GM12878 (cell line): Measurements from ENCODE around the gene CDK17. TPM values are rescaled to one million over a fixed set of nuclear protein-coding genes. Genes with fewer than 3 reads are reported as not detected.

Experiments
- CBX3 ChIP-seq: fragments of 200-600 bp; sonication (generic); IDR thresholded peaks from 2 replicates; pipeline ENCODE4 v1.6.1; 2016; ENCODE audit warnings: low read depth, borderline replicate concordance
- CEBPZ ChIP-seq: fragments of 150-350 bp; IDR thresholded peaks from 2 replicates; pipeline ENCODE4 v1.6.1; 2016; ENCODE audit warnings: low read depth, low read length
- CHD4 ChIP-seq: fragments of 200-600 bp; sonication (generic); IDR thresholded peaks from 2 replicates; pipeline ENCODE4 v1.6.1; 2016; ENCODE audit warnings: mild to moderate bottlenecking
- DPF2 ChIP-seq: fragments of 450-650 bp; IDR thresholded peaks from 2 replicates; pipeline ENCODE4 v1.6.1; 2017; ENCODE audit warnings: mild to moderate bottlenecking
- E2F4 ChIP-seq: IDR thresholded peaks from 2 replicates; pipeline ENCODE4 v1.6.1; 2012; ENCODE audit warnings: low read depth, low read length, improper control_type of control experiment
- IKZF1 ChIP-seq: fragments of 450-650 bp; conservative IDR thresholded peaks from 2 replicates; pipeline ENCODE4 v1.6.1; 2017; ENCODE audit warnings: antibody characterized with exemption, mild to moderate bottlenecking
- RELB ChIP-seq: fragments of 450-650 bp; IDR thresholded peaks from 2 replicates; pipeline ENCODE4 v1.6.1; 2017; ENCODE audit warnings: low read depth, mild to moderate bottlenecking, moderate library complexity
- REST ChIP-seq: IDR thresholded peaks from 2 replicates; pipeline ENCODE4 v1.6.1; 2012; ENCODE audit warnings: mild to moderate bottlenecking, low read depth, low read length
- SKIL ChIP-seq: fragments of 450-650 bp; IDR thresholded peaks from 2 replicates; pipeline ENCODE4 v1.6.1; 2017; ENCODE audit warnings: mild to moderate bottlenecking, low read depth, inconsistent platforms; ENCODE audit not compliant: poor library complexity, severe bottlenecking
- SPI1 ChIP-seq: IDR thresholded peaks from 2 replicates; pipeline ENCODE4 v1.6.1; 2011; ENCODE audit warnings: low read depth, mild to moderate bottlenecking, low read length, moderate library complexity, borderline replicate concordance; ENCODE audit not compliant: insufficient read depth
- SREBF1 ChIP-seq: IDR thresholded peaks from 2 replicates; pipeline ENCODE4 v1.6.1; 2012; ENCODE audit warnings: mild to moderate bottlenecking, low read length
- ZBTB4 ChIP-seq: fragments of 450-650 bp; formaldehyde crosslinking; IDR thresholded peaks from 2 replicates; pipeline ENCODE4 v1.4.0; 2022; ENCODE audit warnings: mild to moderate bottlenecking, moderate library complexity
- ZNF24 ChIP-seq: fragments of 450-650 bp; IDR thresholded peaks from 2 replicates; pipeline ENCODE4 v1.6.1; 2017; ENCODE audit warnings: antibody characterized with exemption, mild to moderate bottlenecking
- polyA plus RNA-seq, 11 experiments: library from polyadenylated mRNA; depleted of rRNA in 4 of 11; unstranded in 6 of 11; stranded (reverse) in 5 of 11; fragments of >200 nt; fragmentation: Nextera tagmentation in 4 of 11; fragmentation: Illumina TruSeq in 1 of 11; extraction: Ambion mirVana in 4 of 11; extraction: Trizol in 1 of 11; gene quantifications; 1 replicate in 1 of 11; 2 replicates in 10 of 11; pipeline versions ENCODE4 v1.2.1 to v1.2.3, GENCODE V29; 2011 to 2016; ENCODE audit warnings: inconsistent platforms in 2 of 11, missing spikeins in 2 of 11, low read depth in 1 of 11
- total RNA-seq, 4 experiments: library from RNA; depleted of rRNA in 3 of 4; stranded (reverse); fragments of >200 nt in 3 of 4; fragmentation: Illumina TruSeq in 1 of 4; extraction: Trizol in 1 of 4; gene quantifications; 2 replicates each; pipeline versions ENCODE4 v1.2.1 to v1.2.3, GENCODE V29; 2013 to 2021

The CDK17 gene
- total and polyA plus RNA-seq, 10 of the 15 experiments (the other 5 are each of a cell fraction or from before 2014, with no cell fraction given) = 5.6 to 45.6 (median 18.3) TPM

- TF ChIP-seq ZBTB4 (CRISPR knock-in tag) (no peak), IKZF1 (0 out of 2 replicates have a peak, but pooled peaks have one; percentile 18), CEBPZ (no peak), DPF2 (no peak), REST (no peak), CBX3 (no peak), ZNF24 (no peak), CHD4 (no peak), E2F4 (no peak), RELB (peak; percentile 61; the same call in 1 of the 2 replicates), SKIL (peak; percentile 39), SPI1 (no peak), SREBF1 (no peak)
Measured at GRCh38 chr12:96403870-96404269, 3.6 kb upstream of the CDK17 start (continued).
